Neural cell (in vitro differentiated cells): ENCODE data around the gene NKX3-2. TPM values are rescaled to one million over a fixed set of nuclear protein-coding genes. Genes with fewer than 3 reads are reported as not detected.

Experiments
- H2AFZ ChIP-seq: fragments of 200-600, 300-800 bp; sonication (generic), shearing (Covaris generic); 2 replicates; pipeline ENCODE4 v1.6.0; 2014; ENCODE audit warnings: low read depth, mild to moderate bottlenecking, antibody characterized with exemption, low read length, moderate library complexity
- H3F3A ChIP-seq: fragments of 200-600 bp; shearing (Covaris generic); 2 replicates; pipeline ENCODE4 v1.6.1; 2016; ENCODE audit warnings: mild to moderate bottlenecking, moderate library complexity, mixed read lengths, antibody characterized with exemption, low read length; ENCODE audit not compliant: insufficient read depth, poor library complexity, severe bottlenecking
- H3K27ac ChIP-seq: fragments of 200-600, 300-800 bp; sonication (generic), shearing (Covaris generic); 2 replicates; pipeline ENCODE4 v1.5.1; 2014; ENCODE audit warnings: mild to moderate bottlenecking, low read length, moderate library complexity
- H3K27me3 ChIP-seq: fragments of 300-800, 200-600 bp; sonication (generic), shearing (Covaris generic); 2 replicates; pipeline ENCODE4 v1.6.0; 2014; ENCODE audit warnings: mild to moderate bottlenecking, low read depth, low read length, moderate library complexity; ENCODE audit not compliant: insufficient read depth
- H3K36me3 ChIP-seq: fragments of 300-800, 200-600 bp; sonication (generic), shearing (Covaris generic); 2 replicates; pipeline ENCODE4 v1.5.1; 2014; ENCODE audit warnings: mild to moderate bottlenecking, antibody characterized with exemption, low read length, moderate library complexity; ENCODE audit not compliant: insufficient read depth
- H3K4me2 ChIP-seq: fragments of 300-800, 200-600 bp; sonication (generic), shearing (Covaris generic); 2 replicates; pipeline ENCODE4 v1.6.0; 2014; ENCODE audit warnings: mild to moderate bottlenecking, low read length
- H3K4me3 ChIP-seq: fragments of 300-800, 200-600 bp; sonication (generic), shearing (Covaris generic); 2 replicates; pipeline ENCODE4 v1.5.1; 2014; ENCODE audit warnings: mild to moderate bottlenecking, low read length, moderate library complexity
- H3K79me2 ChIP-seq: fragments of 200-600 bp; shearing (Covaris generic); replicated peaks from 2 replicates; pipeline ENCODE4 v1.6.0; 2014; ENCODE audit warnings: mild to moderate bottlenecking, low read length, moderate library complexity; ENCODE audit not compliant: insufficient read depth
- H3K9ac ChIP-seq: fragments of 300-800, 200-600 bp; sonication (generic), shearing (Covaris generic); 2 replicates; pipeline ENCODE4 v1.6.1; 2016; ENCODE audit warnings: mild to moderate bottlenecking, low read length, mixed read lengths
- H3K9me2 ChIP-seq: fragments of 200-600 bp; shearing (Covaris generic); 2 replicates; pipeline ENCODE4 v1.6.1; 2016; ENCODE audit warnings: mild to moderate bottlenecking, low read length, mixed read lengths; ENCODE audit not compliant: insufficient read depth
- H3K9me3 ChIP-seq: fragments of 200-600, 300-800 bp; sonication (generic), shearing (Covaris generic); 2 replicates; pipeline ENCODE4 v1.6.1; 2016; ENCODE audit warnings: mild to moderate bottlenecking, mixed run types, low read length, moderate library complexity, mixed read lengths
- H4K20me1 ChIP-seq: fragments of 200-600 bp; shearing (Covaris generic); 2 replicates; pipeline ENCODE4 v1.6.1; 2016; ENCODE audit warnings: mild to moderate bottlenecking, mixed run types; ENCODE audit not compliant: insufficient read depth
- EP300 ChIP-seq: fragments of 450-650 bp; conservative IDR thresholded peaks from 2 replicates; pipeline ENCODE4 v1.6.1; 2014; ENCODE audit warnings: antibody characterized with exemption, mild to moderate bottlenecking, moderate library complexity; ENCODE audit not compliant: poor library complexity, severe bottlenecking
- EZH2 ChIP-seq: fragments of 200-600, 300-800 bp; shearing (Covaris generic), sonication (generic); IDR thresholded peaks from 2 replicates; pipeline ENCODE4 v1.6.1; 2014; ENCODE audit warnings: antibody characterized with exemption, low read length, borderline replicate concordance, mild to moderate bottlenecking; ENCODE audit not compliant: insufficient read depth, poor library complexity, severe bottlenecking
- MXI1 ChIP-seq: fragments of 450-650 bp; conservative IDR thresholded peaks from 2 replicates; pipeline ENCODE4 v1.6.1; 2014; ENCODE audit warnings: antibody characterized with exemption, mild to moderate bottlenecking; ENCODE audit not compliant: poor library complexity, severe bottlenecking
- POLR2AphosphoS5 ChIP-seq: IDR thresholded peaks from 2 replicates; pipeline ENCODE4 v1.6.1; 2012
- RAD21 ChIP-seq: fragments of 450-650 bp; conservative IDR thresholded peaks from 2 replicates; pipeline ENCODE4 v1.6.1; 2014; ENCODE audit warnings: antibody characterized with exemption, mild to moderate bottlenecking, moderate library complexity
- SMC3 ChIP-seq: fragments of 450-650 bp; conservative IDR thresholded peaks from 2 replicates; pipeline ENCODE4 v1.6.1; 2014; ENCODE audit warnings: antibody characterized with exemption, mild to moderate bottlenecking, moderate library complexity; ENCODE audit not compliant: poor library complexity
- TAF1 ChIP-seq: IDR thresholded peaks from 2 replicates; pipeline ENCODE4 v1.6.1; 2012; ENCODE audit warnings: low read depth
- polyA minus RNA-seq: library from RNA; depleted of rRNA, polyadenylated mRNA; stranded (reverse); fragments of >200 nt; gene quantifications from 2 replicates; pipeline ENCODE4 v1.2.3, GENCODE V29; 2014
- polyA plus RNA-seq: library from polyadenylated mRNA; depleted of rRNA; stranded (reverse); fragments of >200 nt; gene quantifications from 2 replicates; pipeline ENCODE4 v1.2.3, GENCODE V29; 2014
- TF ChIP-seq, protein P1 (sequence below): IDR thresholded peaks from 2 replicates; pipeline ENCODE4 v1.6.1; 2012; ENCODE audit warnings: borderline replicate concordance
- TF ChIP-seq, protein P2 (sequence below): fragments of 450-650 bp; IDR thresholded peaks from 2 replicates; pipeline ENCODE4 v1.5.1; 2014; ENCODE audit warnings: antibody characterized with exemption, mild to moderate bottlenecking, moderate library complexity; ENCODE audit not compliant: poor library complexity, severe bottlenecking

NKX3-2 gene
- polyA plus RNA-seq = not detected in 2 replicates
- not detected in 2 replicates for polyA minus RNA-seq

DNA sequence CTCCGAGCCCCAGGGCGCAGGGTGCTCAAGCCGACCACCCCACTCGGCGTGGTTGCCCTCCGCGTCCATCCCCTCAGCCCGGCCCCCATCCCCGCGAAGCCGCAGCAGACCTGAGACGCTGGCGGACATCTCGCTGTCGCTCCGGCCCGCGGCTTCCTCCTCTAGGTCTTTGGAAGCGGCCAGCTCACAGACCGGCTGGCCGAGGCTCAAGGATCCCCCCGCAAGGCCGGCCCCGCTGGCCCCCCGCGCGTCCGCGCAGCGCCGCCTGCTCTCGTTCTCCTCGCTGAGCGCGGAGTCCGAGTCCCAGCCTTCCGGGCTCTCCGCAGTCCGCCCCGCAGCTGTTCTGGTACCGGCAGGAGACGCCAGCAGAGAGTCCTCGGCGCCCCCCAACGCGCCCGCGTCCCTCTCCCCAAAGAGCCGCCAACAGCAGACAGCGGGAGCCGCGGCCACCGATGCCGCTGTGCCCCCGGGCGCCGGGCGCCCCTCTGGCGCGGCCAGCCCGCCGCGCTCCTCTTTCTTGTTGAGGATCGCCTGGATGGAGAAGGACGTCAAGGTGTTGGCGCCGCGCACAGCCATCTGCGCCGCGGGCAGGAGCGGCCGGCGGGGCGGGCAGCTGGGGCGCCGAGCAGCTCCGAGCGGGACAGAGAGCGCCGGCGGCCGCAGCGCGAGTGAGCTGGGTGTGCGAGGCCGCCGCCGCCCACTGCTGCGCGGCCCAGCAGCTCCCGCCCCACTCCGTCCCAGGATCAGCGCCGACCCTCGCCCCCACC, at the start of gene NKX3-2:
Gene NKX3-2 (minus strand): TSS at position 670 of the 767 bp plus-strand sequence. CDS start 94 bp downstream, at position 576.
- H3K27ac ChIP-seq = no peak within 1 kb of the TSS
- H3K27me3 ChIP-seq = peaks cover 100% of the 10 kb centered on the region
- no peaks in the 10 kb centered on the region for H4K20me1 ChIP-seq
- no peaks in the 10 kb centered on the region for H3K9me2 ChIP-seq
- H3K4me3 ChIP-seq = peak within 1 kb of the TSS; percentile 58
- no peak within 1 kb of the TSS for H2AFZ ChIP-seq
- no peak within 1 kb of the TSS for H3K4me2 ChIP-seq
- TF ChIP-seq RAD21 (no peak), EZH2 (peak; percentile 91)
- peaks cover 3% of the 10 kb centered on the region for H3K9me3 ChIP-seq
- no peaks in the 10 kb centered on the region for H3K36me3 ChIP-seq
- H3K9ac ChIP-seq = no peak within 1 kb of the TSS
- no peaks in the 10 kb centered on the region for H3F3A ChIP-seq
- no peaks in the 10 kb centered on the region for H3K79me2 ChIP-seq

DNA sequence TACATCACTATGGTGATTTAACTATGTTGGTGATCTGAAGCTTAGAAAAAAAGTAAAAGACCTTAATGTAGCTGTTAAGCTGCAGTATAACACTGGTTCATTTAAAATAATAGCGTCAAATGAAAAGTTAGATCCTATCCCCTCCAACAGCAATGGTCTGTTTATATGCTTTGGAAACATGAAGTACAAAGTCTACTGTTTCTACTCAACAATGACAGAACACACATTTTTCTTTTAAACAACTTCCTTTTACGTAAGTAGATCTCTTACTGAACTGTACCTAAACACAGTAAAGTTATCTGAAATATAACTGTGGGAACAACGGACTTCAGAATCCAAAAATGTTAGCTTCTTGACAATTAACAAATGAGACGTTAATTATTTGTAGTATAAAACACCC, 47.9 kb upstream of the NKX3-2 start:
- peaks cover 18% of the 10 kb centered on the region for H3K36me3 ChIP-seq
- H4K20me1 ChIP-seq = no peaks in the 10 kb centered on the region
- H3K9ac ChIP-seq = no peak overlapping the region

More for the DNA sequence above, 47.9 kb upstream of the NKX3-2 start:
- TF ChIP-seq, protein P1, sequence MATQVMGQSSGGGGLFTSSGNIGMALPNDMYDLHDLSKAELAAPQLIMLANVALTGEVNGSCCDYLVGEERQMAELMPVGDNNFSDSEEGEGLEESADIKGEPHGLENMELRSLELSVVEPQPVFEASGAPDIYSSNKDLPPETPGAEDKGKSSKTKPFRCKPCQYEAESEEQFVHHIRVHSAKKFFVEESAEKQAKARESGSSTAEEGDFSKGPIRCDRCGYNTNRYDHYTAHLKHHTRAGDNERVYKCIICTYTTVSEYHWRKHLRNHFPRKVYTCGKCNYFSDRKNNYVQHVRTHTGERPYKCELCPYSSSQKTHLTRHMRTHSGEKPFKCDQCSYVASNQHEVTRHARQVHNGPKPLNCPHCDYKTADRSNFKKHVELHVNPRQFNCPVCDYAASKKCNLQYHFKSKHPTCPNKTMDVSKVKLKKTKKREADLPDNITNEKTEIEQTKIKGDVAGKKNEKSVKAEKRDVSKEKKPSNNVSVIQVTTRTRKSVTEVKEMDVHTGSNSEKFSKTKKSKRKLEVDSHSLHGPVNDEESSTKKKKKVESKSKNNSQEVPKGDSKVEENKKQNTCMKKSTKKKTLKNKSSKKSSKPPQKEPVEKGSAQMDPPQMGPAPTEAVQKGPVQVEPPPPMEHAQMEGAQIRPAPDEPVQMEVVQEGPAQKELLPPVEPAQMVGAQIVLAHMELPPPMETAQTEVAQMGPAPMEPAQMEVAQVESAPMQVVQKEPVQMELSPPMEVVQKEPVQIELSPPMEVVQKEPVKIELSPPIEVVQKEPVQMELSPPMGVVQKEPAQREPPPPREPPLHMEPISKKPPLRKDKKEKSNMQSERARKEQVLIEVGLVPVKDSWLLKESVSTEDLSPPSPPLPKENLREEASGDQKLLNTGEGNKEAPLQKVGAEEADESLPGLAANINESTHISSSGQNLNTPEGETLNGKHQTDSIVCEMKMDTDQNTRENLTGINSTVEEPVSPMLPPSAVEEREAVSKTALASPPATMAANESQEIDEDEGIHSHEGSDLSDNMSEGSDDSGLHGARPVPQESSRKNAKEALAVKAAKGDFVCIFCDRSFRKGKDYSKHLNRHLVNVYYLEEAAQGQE = no peak
- no peak for TF ChIP-seq EP300
- no peak for TF ChIP-seq RAD21
- TF ChIP-seq, protein P2, sequence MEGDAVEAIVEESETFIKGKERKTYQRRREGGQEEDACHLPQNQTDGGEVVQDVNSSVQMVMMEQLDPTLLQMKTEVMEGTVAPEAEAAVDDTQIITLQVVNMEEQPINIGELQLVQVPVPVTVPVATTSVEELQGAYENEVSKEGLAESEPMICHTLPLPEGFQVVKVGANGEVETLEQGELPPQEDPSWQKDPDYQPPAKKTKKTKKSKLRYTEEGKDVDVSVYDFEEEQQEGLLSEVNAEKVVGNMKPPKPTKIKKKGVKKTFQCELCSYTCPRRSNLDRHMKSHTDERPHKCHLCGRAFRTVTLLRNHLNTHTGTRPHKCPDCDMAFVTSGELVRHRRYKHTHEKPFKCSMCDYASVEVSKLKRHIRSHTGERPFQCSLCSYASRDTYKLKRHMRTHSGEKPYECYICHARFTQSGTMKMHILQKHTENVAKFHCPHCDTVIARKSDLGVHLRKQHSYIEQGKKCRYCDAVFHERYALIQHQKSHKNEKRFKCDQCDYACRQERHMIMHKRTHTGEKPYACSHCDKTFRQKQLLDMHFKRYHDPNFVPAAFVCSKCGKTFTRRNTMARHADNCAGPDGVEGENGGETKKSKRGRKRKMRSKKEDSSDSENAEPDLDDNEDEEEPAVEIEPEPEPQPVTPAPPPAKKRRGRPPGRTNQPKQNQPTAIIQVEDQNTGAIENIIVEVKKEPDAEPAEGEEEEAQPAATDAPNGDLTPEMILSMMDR = no peak
- TF ChIP-seq EZH2 = no peak
- TF ChIP-seq MXI1 = no peak
- no peak for TF ChIP-seq SMC3
- TF ChIP-seq TAF1 = no peak
- no peak for TF ChIP-seq POLR2AphosphoS5
- Histone ChIP-seq H3K4me2 (no peak overlapping the region), H2AFZ (no peak overlapping the region), H3K9me3 (no peaks in the 10 kb centered on the region), H3K27ac (no peak overlapping the region), H3K27me3 (no peaks in the 10 kb centered on the region), H3K4me3 (no peak overlapping the region), H3K79me2 (no peaks in the 10 kb centered on the region), H3F3A (no peaks in the 10 kb centered on the region), H3K9me2 (no peaks in the 10 kb centered on the region)
